ENCODE data around the gene ARHGAP10.
A peak's percentile ranks its signal among the peaks of the same experiment; 100 is the strongest.

The ARHGAP10 gene

DNA sequence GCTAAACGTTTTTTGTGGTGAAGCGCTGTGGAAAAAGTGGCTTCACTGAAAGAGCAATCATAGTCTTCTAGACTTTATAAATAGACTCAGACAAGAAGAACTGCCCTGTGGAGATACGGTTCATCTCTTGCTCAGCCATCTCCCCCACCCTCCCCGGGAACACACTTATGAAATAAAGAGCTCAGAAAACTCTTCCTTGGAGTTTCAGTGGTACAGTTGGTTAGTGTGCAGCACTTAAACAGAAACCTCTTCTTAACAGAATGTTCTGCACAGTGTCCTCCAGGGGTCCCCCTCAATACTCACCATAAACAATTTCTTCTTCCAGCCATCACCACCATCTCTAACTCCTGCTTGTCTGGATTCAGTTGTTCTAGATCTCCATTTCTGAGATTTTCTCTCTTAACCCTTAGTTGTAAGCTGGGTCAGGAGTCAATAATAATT, 313.0 kb downstream of the ARHGAP10 start:
- DNase-seq (ENCODE audit: low spot score): peak; percentile 45
- TF ChIP-seq, protein P1, sequence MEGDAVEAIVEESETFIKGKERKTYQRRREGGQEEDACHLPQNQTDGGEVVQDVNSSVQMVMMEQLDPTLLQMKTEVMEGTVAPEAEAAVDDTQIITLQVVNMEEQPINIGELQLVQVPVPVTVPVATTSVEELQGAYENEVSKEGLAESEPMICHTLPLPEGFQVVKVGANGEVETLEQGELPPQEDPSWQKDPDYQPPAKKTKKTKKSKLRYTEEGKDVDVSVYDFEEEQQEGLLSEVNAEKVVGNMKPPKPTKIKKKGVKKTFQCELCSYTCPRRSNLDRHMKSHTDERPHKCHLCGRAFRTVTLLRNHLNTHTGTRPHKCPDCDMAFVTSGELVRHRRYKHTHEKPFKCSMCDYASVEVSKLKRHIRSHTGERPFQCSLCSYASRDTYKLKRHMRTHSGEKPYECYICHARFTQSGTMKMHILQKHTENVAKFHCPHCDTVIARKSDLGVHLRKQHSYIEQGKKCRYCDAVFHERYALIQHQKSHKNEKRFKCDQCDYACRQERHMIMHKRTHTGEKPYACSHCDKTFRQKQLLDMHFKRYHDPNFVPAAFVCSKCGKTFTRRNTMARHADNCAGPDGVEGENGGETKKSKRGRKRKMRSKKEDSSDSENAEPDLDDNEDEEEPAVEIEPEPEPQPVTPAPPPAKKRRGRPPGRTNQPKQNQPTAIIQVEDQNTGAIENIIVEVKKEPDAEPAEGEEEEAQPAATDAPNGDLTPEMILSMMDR (IDR thresholded peaks at IDR 0.05; ENCODE audit: extremely low read depth, missing control alignments): no peak

DNA sequence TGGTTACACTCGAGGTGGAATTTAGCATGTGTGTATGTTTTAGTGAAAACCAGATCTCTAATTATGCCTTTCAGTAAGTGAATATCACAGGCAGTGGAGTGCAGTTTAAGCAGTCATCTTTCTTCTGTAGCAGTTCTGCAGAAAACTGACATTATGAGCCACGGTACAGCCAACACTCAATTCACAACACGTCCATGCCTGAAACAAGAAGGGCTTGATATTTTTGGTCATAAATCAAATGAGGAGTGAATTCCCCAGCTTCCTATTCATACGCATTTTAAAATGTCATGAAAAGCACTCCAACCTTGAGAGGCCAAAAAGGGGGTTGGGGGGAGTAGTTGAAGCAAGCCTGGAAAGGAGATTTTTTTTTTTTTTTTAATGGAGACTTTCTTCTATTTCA, 316.7 kb downstream of the ARHGAP10 start:
- no peak for DNase-seq (ENCODE audit: low spot score)
- TF ChIP-seq, protein P1 (IDR thresholded peaks at IDR 0.05; ENCODE audit: extremely low read depth, missing control alignments): no peak

DNA sequence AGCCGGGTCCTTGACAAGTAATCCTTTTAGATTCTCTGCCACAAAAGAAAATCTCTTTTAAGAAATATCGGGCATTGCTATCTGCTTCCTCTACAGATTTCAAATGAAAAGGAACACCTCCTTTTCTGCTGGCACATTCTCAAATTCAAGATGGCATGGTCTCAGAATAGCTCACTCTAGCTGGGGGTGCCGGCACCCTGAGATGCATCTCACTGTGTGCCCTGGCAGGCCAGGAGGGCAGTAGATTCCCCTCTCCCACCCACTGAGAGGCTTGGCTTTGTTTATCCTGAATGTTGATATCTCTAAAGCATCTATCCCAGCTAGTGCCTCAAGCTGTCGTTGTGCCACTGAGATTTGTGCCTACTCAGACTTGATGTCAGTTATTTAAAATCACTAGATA, 319.5 kb downstream of the ARHGAP10 start:
- TF ChIP-seq, protein P1 (IDR thresholded peaks at IDR 0.05; ENCODE audit: extremely low read depth, missing control alignments): no peak
- no peak for DNase-seq (ENCODE audit: low spot score)

DNA sequence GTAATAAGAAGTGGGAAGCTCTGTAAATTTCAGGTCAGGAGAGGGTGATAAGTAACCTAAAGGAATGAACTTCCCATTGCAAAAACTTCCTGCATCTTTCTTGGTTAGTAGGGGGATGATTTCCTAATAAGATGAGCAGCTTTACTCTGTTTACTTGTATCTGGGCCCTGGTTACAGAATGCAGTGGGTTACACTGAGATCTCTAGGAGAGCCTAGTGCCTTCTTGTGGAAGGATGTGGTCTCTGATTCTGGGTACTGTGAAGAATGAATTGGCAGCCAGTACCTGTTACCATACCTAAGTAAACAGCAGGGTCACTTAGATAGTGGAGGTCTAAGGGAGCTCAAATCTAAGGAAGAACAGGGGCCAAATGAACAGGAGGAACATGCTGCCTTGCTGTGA, 320.6 kb downstream of the ARHGAP10 start:
- DNase-seq (ENCODE audit: low spot score): no peak
- TF ChIP-seq, protein P1 (IDR thresholded peaks at IDR 0.05; ENCODE audit: extremely low read depth, missing control alignments): no peak

DNA sequence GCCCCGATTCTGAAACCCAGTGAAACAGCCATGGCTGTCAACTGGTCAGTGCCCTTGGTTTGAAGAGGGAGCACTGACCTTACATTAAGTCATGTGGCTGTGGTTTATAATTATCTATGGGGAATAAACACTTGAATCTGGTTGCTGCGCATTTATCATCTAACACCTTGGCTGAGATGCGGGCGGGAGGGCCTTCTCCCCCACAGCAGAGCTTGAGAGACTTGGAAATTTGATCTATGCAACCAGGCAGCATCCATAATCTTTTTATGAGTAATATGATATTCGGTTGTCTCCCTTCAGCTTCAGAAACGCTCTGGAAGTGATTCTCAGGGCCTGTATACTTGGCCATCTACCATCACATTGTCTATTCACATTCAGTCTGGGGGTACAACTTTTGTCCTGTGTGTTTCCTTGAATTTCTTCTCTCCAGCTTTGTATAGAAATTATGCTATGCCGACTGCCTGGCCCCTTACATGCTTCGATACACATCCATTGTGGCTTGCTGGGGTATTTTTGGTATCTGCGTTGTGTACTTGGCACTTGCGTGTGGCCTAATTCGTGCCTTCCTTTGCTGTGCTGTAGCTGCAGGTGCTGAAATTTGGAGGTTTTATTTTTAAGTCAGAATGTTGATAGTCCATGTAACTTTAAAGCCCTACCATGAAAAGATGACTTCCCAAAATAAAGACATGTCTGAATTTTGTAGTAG, 321.6 kb downstream of the ARHGAP10 start:
- TF ChIP-seq, protein P1 (IDR thresholded peaks at IDR 0.05; ENCODE audit: extremely low read depth, missing control alignments): no peak
- no peak for DNase-seq (ENCODE audit: low spot score)

DNA sequence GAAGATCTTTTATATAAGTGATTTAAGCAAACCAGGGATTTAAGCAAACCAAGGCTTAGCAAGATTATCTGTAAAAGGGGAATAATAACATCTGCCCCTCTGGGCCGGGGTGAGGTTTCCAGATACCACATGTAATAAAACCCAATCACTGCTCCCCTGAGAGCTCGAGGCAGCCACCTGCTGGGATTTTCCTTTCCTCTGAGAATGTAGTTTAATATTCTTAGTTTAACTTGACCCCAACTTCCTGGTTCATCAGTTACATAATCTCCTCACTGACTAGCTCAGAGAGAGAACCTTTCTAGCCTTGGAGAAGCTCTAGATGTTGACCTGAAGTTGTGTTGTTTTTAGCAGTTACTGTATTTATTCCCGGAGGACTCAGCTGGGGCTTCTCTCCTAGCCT, 322.4 kb downstream of the ARHGAP10 start:
- DNase-seq (ENCODE audit: low spot score): no peak
- TF ChIP-seq, protein P1 (IDR thresholded peaks at IDR 0.05; ENCODE audit: extremely low read depth, missing control alignments): no peak

DNA sequence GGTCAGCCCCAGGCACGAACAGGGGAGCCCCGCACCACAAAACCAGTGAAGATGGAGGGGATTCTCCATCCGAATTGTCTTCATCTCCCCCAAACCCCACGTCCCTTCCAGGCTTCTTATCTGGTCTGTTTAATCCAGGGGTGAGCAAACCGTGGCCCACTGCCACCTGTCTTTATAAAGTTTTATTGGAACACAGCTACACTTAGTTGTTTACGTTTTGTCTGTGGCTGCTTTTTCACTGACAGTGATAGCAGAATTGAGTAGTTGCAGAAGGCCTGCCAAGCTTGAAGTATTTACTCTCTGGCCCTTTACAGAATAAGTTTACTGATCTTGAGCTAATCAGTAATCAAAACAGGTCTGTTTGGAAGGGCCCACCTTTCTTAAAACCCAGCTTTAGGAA, 324.0 kb downstream of the ARHGAP10 start:
- no peak for DNase-seq (ENCODE audit: low spot score)
- TF ChIP-seq, protein P1 (IDR thresholded peaks at IDR 0.05; ENCODE audit: extremely low read depth, missing control alignments): no peak
